Neuron (in vitro differentiated cells): Measurements from ENCODE around the gene TBX1.

Experiments
- H2AFZ ChIP-seq: one replicate; pipeline ENCODE4 v1.6.1; 2013; ENCODE audit warnings: low read depth, mild to moderate bottlenecking, inconsistent platforms, low read length, moderate library complexity
- H3K27me3 ChIP-seq: one replicate; pipeline ENCODE4 v1.6.1; 2013; ENCODE audit warnings: low read length; ENCODE audit not compliant: insufficient read depth
- H3K36me3 ChIP-seq: one replicate; pipeline ENCODE4 v1.6.1; 2013; ENCODE audit warnings: low read length; ENCODE audit not compliant: insufficient read depth
- H3K4me1 ChIP-seq: one replicate; pipeline ENCODE4 v1.6.1; 2013; ENCODE audit warnings: low read length; ENCODE audit not compliant: insufficient read depth
- H3K4me3 ChIP-seq: 2 replicates; pipeline ENCODE4 v1.5.1; 2013; ENCODE audit warnings: mild to moderate bottlenecking, low read length, moderate library complexity
- H3K9me3 ChIP-seq: one replicate; pipeline ENCODE4 v1.6.1; 2013; ENCODE audit warnings: low read length

TBX1 gene

GRCh38 chr22:19806213-19807160 is 45.9 kb downstream of the TBX1 start:
- H2AFZ ChIP-seq, result no peak overlapping the region
- H3K4me1 ChIP-seq, result no peaks in the 10 kb centered on the region
- H3K4me3 ChIP-seq, result no peak overlapping the region
- H3K9me3 ChIP-seq, result no peaks in the 10 kb centered on the region
- no peaks in the 10 kb centered on the region for H3K27me3 ChIP-seq
- no peaks in the 10 kb centered on the region for H3K36me3 ChIP-seq

GRCh38 chr22:19807161-19807913 is 46.8 kb downstream of the TBX1 start:
- H3K9me3 ChIP-seq, result no peaks in the 10 kb centered on the region
- no peak overlapping the region for H3K4me3 ChIP-seq
- no peaks in the 10 kb centered on the region for H3K27me3 ChIP-seq
- H2AFZ ChIP-seq, result no peak overlapping the region
- no peaks in the 10 kb centered on the region for H3K4me1 ChIP-seq
- H3K36me3 ChIP-seq, result no peaks in the 10 kb centered on the region

- Histone ChIP-seq H3K36me3 (no peaks in the 10 kb centered on the region), H3K9me3 (no peaks in the 10 kb centered on the region), H3K27me3 (no peaks in the 10 kb centered on the region), H3K4me1 (no peaks in the 10 kb centered on the region), H3K4me3 (no peak overlapping the region), H2AFZ (no peak overlapping the region)
These were observed 47.6 kb downstream of the TBX1 start for GRCh38 chr22:19807914-19808872.

- Histone ChIP-seq H3K36me3 (no peaks in the 10 kb centered on the region), H3K9me3 (no peaks in the 10 kb centered on the region), H3K27me3 (no peaks in the 10 kb centered on the region), H2AFZ (no peak overlapping the region), H3K4me1 (no peaks in the 10 kb centered on the region), H3K4me3 (no peak overlapping the region)
These were observed 48.4 kb downstream of the TBX1 start for GRCh38 chr22:19808873-19809478.

- no peak overlapping the region for H3K4me3 ChIP-seq
- no peak overlapping the region for H2AFZ ChIP-seq
- H3K27me3 ChIP-seq, result no peaks in the 10 kb centered on the region
- H3K9me3 ChIP-seq, result no peaks in the 10 kb centered on the region
- no peaks in the 10 kb centered on the region for H3K36me3 ChIP-seq
- H3K4me1 ChIP-seq, result no peaks in the 10 kb centered on the region
These were observed 49.2 kb downstream of the TBX1 start for GRCh38 chr22:19809741-19810140.

GRCh38 chr22:19810381-19811201 is 50.0 kb downstream of the TBX1 start:
- Histone ChIP-seq H3K36me3 (no peaks in the 10 kb centered on the region), H3K4me3 (no peak overlapping the region), H3K27me3 (no peaks in the 10 kb centered on the region), H2AFZ (no peak overlapping the region), H3K4me1 (no peaks in the 10 kb centered on the region), H3K9me3 (no peaks in the 10 kb centered on the region)

- Histone ChIP-seq H3K4me3 (no peak overlapping the region), H3K9me3 (no peaks in the 10 kb centered on the region), H2AFZ (no peak overlapping the region), H3K27me3 (no peaks in the 10 kb centered on the region), H3K36me3 (no peaks in the 10 kb centered on the region), H3K4me1 (no peaks in the 10 kb centered on the region)
These were observed 50.6 kb downstream of the TBX1 start for GRCh38 chr22:19811211-19811621.

GRCh38 chr22:19811811-19812771 is 51.5 kb downstream of the TBX1 start:
- H3K27me3 ChIP-seq, result no peaks in the 10 kb centered on the region
- H3K4me3 ChIP-seq, result no peak overlapping the region
- no peak overlapping the region for H2AFZ ChIP-seq
- H3K4me1 ChIP-seq, result no peaks in the 10 kb centered on the region
- H3K36me3 ChIP-seq, result no peaks in the 10 kb centered on the region
- H3K9me3 ChIP-seq, result no peaks in the 10 kb centered on the region

GRCh38 chr22:19812910-19813309 is 52.3 kb downstream of the TBX1 start:
- no peaks in the 10 kb centered on the region for H3K9me3 ChIP-seq
- no peak overlapping the region for H3K4me3 ChIP-seq
- H3K27me3 ChIP-seq, result no peaks in the 10 kb centered on the region
- H3K4me1 ChIP-seq, result no peaks in the 10 kb centered on the region
- H3K36me3 ChIP-seq, result no peaks in the 10 kb centered on the region
- H2AFZ ChIP-seq, result no peak overlapping the region

GRCh38 chr22:19814428-19814827 is 53.9 kb downstream of the TBX1 start:
- Histone ChIP-seq H3K27me3 (no peaks in the 10 kb centered on the region), H3K4me3 (no peak overlapping the region), H3K36me3 (no peaks in the 10 kb centered on the region), H3K9me3 (no peaks in the 10 kb centered on the region), H2AFZ (no peak overlapping the region), H3K4me1 (no peaks in the 10 kb centered on the region)
